HG03457 (cell line): Measurements from ENCODE around the gene DPP8.
"Not testable (repeated sequence)": the region's sequence is repeated elsewhere in the genome, so short reads cannot be mapped to it uniquely, and the experiment has no call there.

ENCODE experiments used
- ATAC-seq: cut with Tn5 transposase; IDR thresholded peaks from one replicate; pipeline ENCODE4 v1.9.1; 2021; ENCODE audit warnings: moderate number of reproducible peaks; ENCODE audit not compliant: unreplicated experiment

The DPP8 gene

GRCh38 chr15:65405791-65406423, 111.6 kb downstream of the DPP8 start:
- no peak for ATAC-seq

GRCh38 chr15:65404186-65404872, 113.2 kb downstream of the DPP8 start:
- no peak for ATAC-seq

- ATAC-seq = no peak
These were observed 114.5 kb downstream of the DPP8 start for GRCh38 chr15:65402961-65403360.

GRCh38 chr15:65401611-65402240, 115.8 kb downstream of the DPP8 start:
- no peak for ATAC-seq

GRCh38 chr15:65400760-65401610, 116.5 kb downstream of the DPP8 start:
- no peak for ATAC-seq

GRCh38 chr15:65399997-65400396, 117.5 kb downstream of the DPP8 start:
- no peak for ATAC-seq

- no peak for ATAC-seq
These were observed 118.3 kb downstream of the DPP8 start for GRCh38 chr15:65399001-65399706.

- ATAC-seq = not testable (repeated sequence)
These were observed 119.0 kb downstream of the DPP8 start for GRCh38 chr15:65398486-65398885.

GRCh38 chr15:65396965-65397317, 120.5 kb downstream of the DPP8 start:
- no peak for ATAC-seq

GRCh38 chr15:65396283-65396964, 121.1 kb downstream of the DPP8 start:
- ATAC-seq = no peak

GRCh38 chr15:65395567-65396202, 121.8 kb downstream of the DPP8 start:
- no peak for ATAC-seq

GRCh38 chr15:65394936-65395335, 122.6 kb downstream of the DPP8 start:
- ATAC-seq = no peak

- ATAC-seq = no peak
These were observed 123.2 kb downstream of the DPP8 start for GRCh38 chr15:65394280-65394789.

GRCh38 chr15:65393557-65393956, 123.9 kb downstream of the DPP8 start:
- no peak for ATAC-seq

- no peak for ATAC-seq
These were observed 124.4 kb downstream of the DPP8 start for GRCh38 chr15:65393091-65393490.
